ENCODE data around the gene PLOD2.
"Not testable (repeated sequence)": the region's sequence is repeated elsewhere in the genome, so short reads cannot be mapped to it uniquely, and the experiment has no call there.

Gene PLOD2

GRCh38 chr3:146138902-146139301 is 22.1 kb downstream of the PLOD2 start:
- DNase-seq (ENCODE audit: low read depth in 2 of 2) = no peak

- DNase-seq (ENCODE audit: low read depth in 2 of 2) = no peak
Measured at GRCh38 chr3:146136647-146137046, 24.3 kb downstream of the PLOD2 start.

- DNase-seq (ENCODE audit: low read depth in 2 of 2) = no peak
Measured at GRCh38 chr3:146134348-146135117, 26.5 kb downstream of the PLOD2 start.

- no peak for DNase-seq (ENCODE audit: low read depth in 2 of 2)
Measured at GRCh38 chr3:146133441-146133840, 27.5 kb downstream of the PLOD2 start.

- no peak for DNase-seq (ENCODE audit: low read depth in 2 of 2)
Measured at GRCh38 chr3:146131616-146132410, 29.2 kb downstream of the PLOD2 start.

- DNase-seq (ENCODE audit: low read depth in 2 of 2) = no peak
Measured at GRCh38 chr3:146130881-146131371, 30.1 kb downstream of the PLOD2 start.

- no peak for DNase-seq (ENCODE audit: low read depth in 2 of 2)
Measured at GRCh38 chr3:146129750-146130149, 31.2 kb downstream of the PLOD2 start.

- DNase-seq (ENCODE audit: low read depth in 2 of 2) = no peak
Measured at GRCh38 chr3:146128939-146129338, 32.0 kb downstream of the PLOD2 start.

GRCh38 chr3:146128179-146128578 is 32.8 kb downstream of the PLOD2 start:
- no peak for DNase-seq (ENCODE audit: low read depth in 2 of 2)

- no peak for DNase-seq (ENCODE audit: low read depth in 2 of 2)
Measured at GRCh38 chr3:146125951-146126350, 35.0 kb downstream of the PLOD2 start.

- no peak for DNase-seq (ENCODE audit: low read depth in 2 of 2)
Measured at GRCh38 chr3:146124126-146124801, 36.7 kb downstream of the PLOD2 start.

- no peak for DNase-seq (ENCODE audit: low read depth in 2 of 2)
Measured at GRCh38 chr3:146117406-146118285, 43.3 kb downstream of the PLOD2 start.

GRCh38 chr3:146115619-146116018 is 45.4 kb downstream of the PLOD2 start:
- no peak for DNase-seq (ENCODE audit: low read depth in 2 of 2)

- DNase-seq (ENCODE audit: low read depth in 2 of 2) = not testable (repeated sequence)
Measured at GRCh38 chr3:146113804-146114203, 47.2 kb downstream of the PLOD2 start.

- no peak for DNase-seq (ENCODE audit: low read depth in 2 of 2)
Measured at GRCh38 chr3:146111337-146111736, 49.6 kb downstream of the PLOD2 start.

GRCh38 chr3:146110161-146110560 is 50.8 kb downstream of the PLOD2 start:
- no peak for DNase-seq (ENCODE audit: low read depth in 2 of 2)

- DNase-seq (ENCODE audit: low read depth in 2 of 2) = no peak
Measured at GRCh38 chr3:146106986-146107385, 54.0 kb downstream of the PLOD2 start.

- DNase-seq (ENCODE audit: low read depth in 2 of 2) = no peak
Measured at GRCh38 chr3:146104068-146104467, 56.9 kb downstream of the PLOD2 start.

GRCh38 chr3:146102885-146103284 is 58.1 kb downstream of the PLOD2 start:
- DNase-seq (ENCODE audit: low read depth in 2 of 2) = no peak

- no peak for DNase-seq (ENCODE audit: low read depth in 2 of 2)
Measured at GRCh38 chr3:146101538-146101937, 59.4 kb downstream of the PLOD2 start.

GRCh38 chr3:146100825-146101444 is 60.0 kb downstream of the PLOD2 start:
- no peak for DNase-seq (ENCODE audit: low read depth in 2 of 2)
